NCI-H510A treated with DMSO at 0.1 percent for 48 hours (cell line): ENCODE measurements around the gene SPANXN3.
A peak's percentile ranks its signal among the peaks of the same experiment; 100 is the strongest.
"Not testable (repeated sequence)": the region's sequence is repeated elsewhere in the genome, so short reads cannot be mapped to it uniquely, and the experiment has no call there.

Experiments used
- DNase-seq: peaks from one replicate; lab custom pipeline; 2025; lab: John Stamatoyannopoulos, UW

Gene SPANXN3

GRCh38 chrX:143517375-143517774 is at the start of gene SPANXN3:
SPANXN3 (minus strand) TSS chrX:143517475; CDS start chrX:143517391, 84 bp downstream.
- not testable (repeated sequence) for DNase-seq

GRCh38 chrX:143536176-143536575 is 18.9 kb upstream of the SPANXN3 start:
- no peak for DNase-seq

- DNase-seq, result not testable (repeated sequence)
Measured at GRCh38 chrX:143502196-143502595, 15.1 kb downstream of the SPANXN3 start.

- DNase-seq, result no peak
Measured at GRCh38 chrX:143500751-143501150, 16.5 kb downstream of the SPANXN3 start.

GRCh38 chrX:143486105-143486504 is 31.2 kb downstream of the SPANXN3 start:
- DNase-seq, result no peak

- no peak for DNase-seq
Measured at GRCh38 chrX:143476751-143477150, 40.5 kb downstream of the SPANXN3 start.

- peak; percentile 13 for DNase-seq
Measured at GRCh38 chrX:143472347-143472938, 44.8 kb downstream of the SPANXN3 start.

GRCh38 chrX:143466130-143466529 is 51.1 kb downstream of the SPANXN3 start:
- DNase-seq, result no peak

- DNase-seq, result no peak
Measured at GRCh38 chrX:143462696-143463095, 54.6 kb downstream of the SPANXN3 start.

- DNase-seq, result no peak
Measured at GRCh38 chrX:143461606-143462005, 55.7 kb downstream of the SPANXN3 start.
